ENCODE data around the gene CAPN14. TPM values are rescaled to one million over a fixed set of nuclear protein-coding genes. Genes with fewer than 3 reads are reported as not detected.

The CAPN14 gene
- total and polyA plus RNA-seq, 7 donors = 0.16 to 0.27 (median 0.24) TPM; not detected in 3

- H3K36me3 ChIP-seq = no peaks in the 10 kb centered on the region
- H3K27ac ChIP-seq = no peak overlapping the region
- H3K27me3 ChIP-seq = peaks cover 0 to 10% (median 0%) of the 10 kb centered on the region in 3 donors
- no peaks in the 10 kb centered on the region for H3K9me3 ChIP-seq
- H3K4me3 ChIP-seq = no peak overlapping the region
- no peak for TF ChIP-seq EP300 (IDR thresholded peaks at IDR 0.05)
- no peak for TF ChIP-seq POLR2A (IDR thresholded peaks at IDR 0.05)
- no peak for TF ChIP-seq CTCF (IDR thresholded peaks at IDR 0.05)
- no peak for TF ChIP-seq POLR2AphosphoS5 (IDR thresholded peaks at IDR 0.05)
- no peaks in the 10 kb centered on the region for H3K4me1 ChIP-seq
- no peak for DNase-seq
- intact Hi-C loops (cut with DNase I) = no loop called here
- WGBS, 2 donors = 75 to 87% methylated on average over 3 of the region's 3 CpGs
These were observed 89.4 kb downstream of the CAPN14 start for GRCh38 chr2:31127931-31128330.

- intact Hi-C loops (cut with DNase I) = no loop called here
- Histone ChIP-seq H3K9me3 (no peaks in the 10 kb centered on the region), H3K27ac (no peak overlapping the region), H3K27me3 (no peaks in the 10 kb centered on the region), H3K36me3 (no peaks in the 10 kb centered on the region), H3K4me1 (no peaks in the 10 kb centered on the region), H3K4me3 (no peak overlapping the region)
- DNase-seq = no peak
- WGBS, 2 donors = 75 to 79% methylated on average over 6 of the region's 6 CpGs
- no peak for TF ChIP-seq POLR2A (IDR thresholded peaks at IDR 0.05)
These were observed 91.2 kb downstream of the CAPN14 start for GRCh38 chr2:31125918-31126695.

- Histone ChIP-seq H3K27me3 (no peaks in the 10 kb centered on the region), H3K4me3 (no peak overlapping the region), H3K27ac (no peak overlapping the region), H3K9me3 (no peaks in the 10 kb centered on the region), H3K4me1 (no peaks in the 10 kb centered on the region), H3K36me3 (no peaks in the 10 kb centered on the region)
- 88 to 92% methylated on average over 4 of the region's 4 CpGs for WGBS, 2 donors
- intact Hi-C loops (cut with DNase I) = no loop called here
- TF ChIP-seq CTCF (IDR thresholded peaks at IDR 0.05) (no peak), POLR2A (IDR thresholded peaks at IDR 0.05) (no peak), EP300 (IDR thresholded peaks at IDR 0.05) (no peak), POLR2AphosphoS5 (IDR thresholded peaks at IDR 0.05) (no peak)
- no peak for DNase-seq
These were observed 92.4 kb downstream of the CAPN14 start for GRCh38 chr2:31124904-31125303.

Small RNA genes within 50 kb of the gene (small RNA-seq; reads per million reads assigned to genes)
- 0 reads per million in 3 donors for gene RNA5SP90

Other genes starting within 250 kb of the CAPN14 start
- 1 to 10 TPM in 1 of 4 donors, not detected in 3; 1.2 TPM for gene GALNT14, start 79.1 kb downstream of the CAPN14 start, total RNA-seq
- 1 to 10 TPM in 2 of 3 donors, not detected in 1; 1.2 to 2.3 TPM for gene GALNT14, start 79.1 kb downstream of the CAPN14 start, polyA plus RNA-seq
- gene EHD3, start 16.6 kb upstream of the CAPN14 start, total RNA-seq = 1 to 10 TPM; 2.3 to 7.8 (median 4.0) TPM
- 1 to 10 TPM in 1 of 3 donors, under 1 TPM in 2; 0.60 to 4.0 (median 0.92) TPM for gene EHD3, start 16.6 kb upstream of the CAPN14 start, polyA plus RNA-seq
- under 1 TPM in 1 of 4 donors, not detected in 3; 0.71 TPM for gene XDH, start 197.2 kb upstream of the CAPN14 start, total RNA-seq
- 10 to 100 TPM in 2 of 3 donors, 1 to 10 TPM in 1; 9.0 to 30.1 (median 12.5) TPM for gene XDH, start 197.2 kb upstream of the CAPN14 start, polyA plus RNA-seq

Data from sigmoid colon (tissue), 7 donors.